Measurements from ENCODE around the gene ZKSCAN8.

ZKSCAN8 gene

GRCh38 chr6:28206527-28206926, 64.8 kb downstream of the ZKSCAN8 start:
- DNase-seq (ENCODE audit: low spot score) = no peak

- no peak for DNase-seq (ENCODE audit: low spot score)
Measured at GRCh38 chr6:28206928-28207509, 65.3 kb downstream of the ZKSCAN8 start.

- DNase-seq (ENCODE audit: low spot score) = no peak
Measured at GRCh38 chr6:28207510-28208110, 65.9 kb downstream of the ZKSCAN8 start.

GRCh38 chr6:28208111-28208659, 66.5 kb downstream of the ZKSCAN8 start:
- no peak for DNase-seq (ENCODE audit: low spot score)
